Measurements from ENCODE around the gene C1D.

GRCh38 chr2:68009526-68009925 is 53.3 kb downstream of the C1D start:
- TF ChIP-seq CTCF (IDR thresholded peaks at IDR 0.05) (no peak), POLR2A (IDR thresholded peaks at IDR 0.05) (no peak)

Measured in uterus (tissue), 2 donors.